GM23338 (cell line): ENCODE data around the gene TVP23A.

Experiments
- POLR2AphosphoS5 ChIP-seq: IDR thresholded peaks from 2 replicates; pipeline ENCODE4 v1.6.1; 2016; ENCODE audit warnings: antibody characterized with exemption, low read depth
- TF ChIP-seq, protein P1 (sequence below), 2 experiments: fragments of 200-600 bp in 1 of 2; sonication (generic) in 1 of 2; conservative IDR thresholded peaks; 2 replicates each; pipeline versions ENCODE4 v1.5.1 to v1.6.1; 2016 to 2017; ENCODE audit warnings: antibody characterized with exemption in 2 of 2, low read depth in 2 of 2, mild to moderate bottlenecking in 2 of 2, moderate library complexity in 1 of 2

DNA sequence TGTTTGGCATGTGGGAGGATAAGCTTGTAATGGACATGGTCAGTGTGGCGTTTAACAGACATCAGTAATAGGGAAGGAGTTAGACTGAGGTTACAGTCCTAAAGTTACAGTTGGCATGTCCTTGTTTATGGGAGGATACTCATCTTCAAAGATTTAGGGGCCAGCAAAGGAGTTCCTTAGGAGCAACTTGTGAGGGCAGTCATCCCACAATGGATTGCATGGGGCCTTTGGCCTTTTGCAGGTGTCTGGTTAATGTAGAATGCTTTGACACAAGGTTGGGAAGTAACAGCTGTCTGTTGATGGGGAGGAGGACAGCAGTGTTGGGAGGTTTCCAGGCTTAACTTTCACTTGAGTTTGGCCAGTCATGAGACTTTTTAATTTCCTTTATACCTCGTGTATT, 72.8 kb downstream of the TVP23A start:
- TF ChIP-seq, protein P1, sequence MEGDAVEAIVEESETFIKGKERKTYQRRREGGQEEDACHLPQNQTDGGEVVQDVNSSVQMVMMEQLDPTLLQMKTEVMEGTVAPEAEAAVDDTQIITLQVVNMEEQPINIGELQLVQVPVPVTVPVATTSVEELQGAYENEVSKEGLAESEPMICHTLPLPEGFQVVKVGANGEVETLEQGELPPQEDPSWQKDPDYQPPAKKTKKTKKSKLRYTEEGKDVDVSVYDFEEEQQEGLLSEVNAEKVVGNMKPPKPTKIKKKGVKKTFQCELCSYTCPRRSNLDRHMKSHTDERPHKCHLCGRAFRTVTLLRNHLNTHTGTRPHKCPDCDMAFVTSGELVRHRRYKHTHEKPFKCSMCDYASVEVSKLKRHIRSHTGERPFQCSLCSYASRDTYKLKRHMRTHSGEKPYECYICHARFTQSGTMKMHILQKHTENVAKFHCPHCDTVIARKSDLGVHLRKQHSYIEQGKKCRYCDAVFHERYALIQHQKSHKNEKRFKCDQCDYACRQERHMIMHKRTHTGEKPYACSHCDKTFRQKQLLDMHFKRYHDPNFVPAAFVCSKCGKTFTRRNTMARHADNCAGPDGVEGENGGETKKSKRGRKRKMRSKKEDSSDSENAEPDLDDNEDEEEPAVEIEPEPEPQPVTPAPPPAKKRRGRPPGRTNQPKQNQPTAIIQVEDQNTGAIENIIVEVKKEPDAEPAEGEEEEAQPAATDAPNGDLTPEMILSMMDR (conservative IDR thresholded peaks at IDR 0.05; ENCODE audit: low read depth in 2 of 2) = no peak
- no peak for TF ChIP-seq POLR2AphosphoS5
